SK-N-SH treated with all-trans-retinoic acid at 6 μM for 48 hours (cell line): Measurements from ENCODE around the gene UBXN2A.

ENCODE experiments used
- ATAC-seq: fragments of 200-7000 bp; cut with Tn5 transposase; 3 replicates; pipeline ENCODE4 v1.9.1; 2020; ENCODE audit warnings: mild to moderate bottlenecking, moderate library complexity
- ARNTL ChIP-seq: fragments of 450-650 bp; formaldehyde crosslinking; IDR thresholded peaks from 2 replicates; pipeline ENCODE4 v1.5.0; 2020; ENCODE audit warnings: low read depth, mild to moderate bottlenecking, moderate library complexity, borderline replicate concordance
- BACH2 ChIP-seq: fragments of 250-450 bp; sonication (Bioruptor Pico); IDR thresholded peaks from 2 replicates; pipeline ENCODE4 v1.9.0; 2021; ENCODE audit warnings: mild to moderate bottlenecking, borderline replicate concordance
- CSDC2 ChIP-seq: fragments of 250-450 bp; sonication (Bioruptor Pico); IDR thresholded peaks from 2 replicates; pipeline ENCODE4 v1.5.0; 2020; ENCODE audit warnings: mild to moderate bottlenecking, moderate library complexity
- ESRRG ChIP-seq: fragments of 250-450 bp; sonication (Bioruptor Pico); IDR thresholded peaks from 2 replicates; pipeline ENCODE4 v1.6.1; 2021; ENCODE audit warnings: mild to moderate bottlenecking
- GLIS3 ChIP-seq: fragments of 250-450 bp; sonication (Bioruptor Pico); IDR thresholded peaks from 2 replicates; pipeline ENCODE4 v1.5.0; 2020; ENCODE audit warnings: mild to moderate bottlenecking, moderate library complexity
- ISL1 ChIP-seq: fragments of 250-450 bp; sonication (Bioruptor Pico); IDR thresholded peaks from 2 replicates; pipeline ENCODE4 v2.1.2; 2022; ENCODE audit warnings: mild to moderate bottlenecking, moderate library complexity
- OSR1 ChIP-seq: fragments of 250-450 bp; sonication (Bioruptor Pico); IDR thresholded peaks from 2 replicates; pipeline ENCODE4 v1.8.0; 2022; ENCODE audit warnings: moderate library complexity, mild to moderate bottlenecking, inconsistent platforms
- PPARA ChIP-seq: fragments of 250-450 bp; sonication (Bioruptor Pico); IDR thresholded peaks from 2 replicates; pipeline ENCODE4 v1.5.0; 2020; ENCODE audit warnings: mild to moderate bottlenecking, borderline replicate concordance
- TCF4 ChIP-seq: fragments of 250-450 bp; sonication (Bioruptor Pico); IDR thresholded peaks from 2 replicates; pipeline ENCODE4 v1.8.0; 2021; ENCODE audit warnings: mild to moderate bottlenecking, moderate library complexity, borderline replicate concordance
- TOX ChIP-seq: fragments of 250-450 bp; sonication (Bioruptor Pico); IDR thresholded peaks from 2 replicates; pipeline ENCODE4 v1.8.0; 2021; ENCODE audit warnings: mild to moderate bottlenecking, moderate library complexity, borderline replicate concordance
- ZC3H10 ChIP-seq: fragments of 250-450 bp; sonication (Bioruptor Pico); IDR thresholded peaks from 2 replicates; pipeline ENCODE4 v1.5.1; 2021; ENCODE audit warnings: mild to moderate bottlenecking, moderate library complexity
- ZFP3 ChIP-seq: fragments of 250-450 bp; sonication (Bioruptor Pico); IDR thresholded peaks from 2 replicates; pipeline ENCODE4 v1.5.0; 2020; ENCODE audit warnings: mild to moderate bottlenecking, moderate library complexity
- ZFP30 ChIP-seq: fragments of 450-650 bp; formaldehyde crosslinking; IDR thresholded peaks from 2 replicates; pipeline ENCODE4 v1.5.0; 2022; ENCODE audit warnings: mild to moderate bottlenecking, moderate library complexity
- ZNF565 ChIP-seq: fragments of 450-650 bp; formaldehyde crosslinking; conservative IDR thresholded peaks from 2 replicates; pipeline ENCODE4 v1.5.0; 2020; ENCODE audit warnings: low read depth, mild to moderate bottlenecking, moderate library complexity
- ZNF70 ChIP-seq: fragments of 450-650 bp; formaldehyde crosslinking; IDR thresholded peaks from 2 replicates; pipeline ENCODE4 v1.5.0; 2020; ENCODE audit warnings: mild to moderate bottlenecking, moderate library complexity
- ZNF8 ChIP-seq: fragments of 450-650 bp; formaldehyde crosslinking; IDR thresholded peaks from 2 replicates; pipeline ENCODE4 v1.5.0; 2020; ENCODE audit warnings: mild to moderate bottlenecking, moderate library complexity
- TF ChIP-seq, protein P1 (sequence below): fragments of 250-450 bp; sonication (Bioruptor Pico); IDR thresholded peaks from 2 replicates; pipeline ENCODE4 v1.5.1; 2020; ENCODE audit warnings: low read depth, mild to moderate bottlenecking, moderate library complexity
- TF ChIP-seq, protein P2 (sequence below): fragments of 250-450 bp; sonication (Bioruptor Pico); IDR thresholded peaks from 2 replicates; pipeline ENCODE4 v1.5.1; 2021; ENCODE audit warnings: mild to moderate bottlenecking, moderate library complexity
- TF ChIP-seq, protein P3 (sequence below): fragments of 250-450 bp; sonication (Bioruptor Pico); IDR thresholded peaks from 2 replicates; pipeline ENCODE4 v1.5.0; 2020; ENCODE audit warnings: mild to moderate bottlenecking, moderate library complexity
- TF ChIP-seq, protein P4 (sequence below): fragments of 250-450 bp; sonication (Bioruptor Pico); IDR thresholded peaks from 2 replicates; pipeline ENCODE4 v1.8.0; 2020; ENCODE audit warnings: mild to moderate bottlenecking, moderate library complexity, borderline replicate concordance
- TF ChIP-seq, protein P5 (sequence below): fragments of 250-450 bp; sonication (Bioruptor Pico); IDR thresholded peaks from 2 replicates; pipeline ENCODE4 v1.8.0; 2021; ENCODE audit warnings: low read depth, mild to moderate bottlenecking, moderate library complexity, borderline replicate concordance

The UBXN2A gene

DNA sequence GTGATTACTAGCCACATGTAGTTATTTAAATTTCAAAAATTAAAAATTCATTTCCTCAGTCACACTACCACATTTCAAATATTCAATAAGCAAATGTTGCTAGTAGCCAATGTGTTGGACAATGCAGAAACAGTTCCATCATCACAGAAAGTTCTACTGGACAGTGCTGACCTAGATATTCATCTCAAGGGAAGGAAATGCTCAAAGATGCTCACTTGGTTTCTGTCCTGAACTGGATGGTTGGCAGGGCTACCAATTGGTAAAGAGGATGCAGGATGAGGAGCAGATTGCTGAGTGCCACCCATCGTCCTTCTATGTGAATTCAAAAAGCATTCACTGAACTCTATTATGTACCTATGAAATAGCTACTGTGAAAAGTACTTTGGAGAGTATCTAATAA is 6.0 kb upstream of the UBXN2A start (continued):
- TF ChIP-seq ZC3H10 (CRISPR knock-in tag), result no peak
- TF ChIP-seq BACH2 (CRISPR knock-in tag), result no peak
- TF ChIP-seq ZFP3, result no peak
- TF ChIP-seq ESRRG (CRISPR knock-in tag), result no peak

DNA sequence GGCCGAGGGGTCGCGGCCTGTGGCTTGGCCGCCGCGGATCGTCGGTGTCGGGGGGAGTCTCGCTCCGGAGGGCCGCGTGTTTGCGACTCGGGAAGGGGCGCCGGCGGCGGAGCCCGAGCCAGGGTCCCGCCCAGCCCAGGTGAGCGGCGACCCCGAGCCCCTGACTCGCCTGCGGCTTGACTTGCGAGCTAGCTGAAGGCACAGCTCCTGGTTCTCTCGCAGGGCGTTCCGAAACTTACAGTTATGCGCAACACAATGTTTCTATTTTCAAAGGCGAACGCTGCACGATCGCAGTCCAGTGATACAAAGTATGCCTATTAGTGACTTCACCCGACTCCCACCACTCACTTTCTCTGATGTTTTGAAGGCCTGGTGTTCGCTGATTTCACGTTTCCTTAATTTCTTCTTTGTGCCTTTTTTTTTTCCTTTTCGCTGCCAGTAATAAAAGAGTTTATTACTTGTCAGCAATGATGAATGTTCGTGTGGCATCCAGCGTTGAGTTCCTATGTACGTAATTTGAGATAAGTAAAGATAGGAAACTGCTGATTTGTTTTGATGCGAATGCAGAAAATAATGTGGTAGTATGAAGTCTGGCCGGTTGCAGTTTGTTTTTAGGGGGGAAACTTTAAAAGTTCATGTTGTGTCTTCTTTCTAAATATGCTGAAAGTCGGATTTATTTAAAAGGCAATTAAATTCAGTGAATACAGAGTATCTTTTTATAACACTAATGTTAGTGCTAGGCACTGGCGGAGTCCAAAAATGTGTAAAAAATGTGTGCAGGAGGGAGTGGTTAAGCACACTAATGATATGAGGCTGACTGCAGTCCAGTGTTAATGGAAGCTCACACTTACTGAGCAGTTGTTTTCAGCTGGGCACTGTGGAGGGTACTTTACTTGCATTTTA is 706 bp downstream of the UBXN2A start:
- peak; percentile 67 for ATAC-seq
- TF ChIP-seq, protein P1, sequence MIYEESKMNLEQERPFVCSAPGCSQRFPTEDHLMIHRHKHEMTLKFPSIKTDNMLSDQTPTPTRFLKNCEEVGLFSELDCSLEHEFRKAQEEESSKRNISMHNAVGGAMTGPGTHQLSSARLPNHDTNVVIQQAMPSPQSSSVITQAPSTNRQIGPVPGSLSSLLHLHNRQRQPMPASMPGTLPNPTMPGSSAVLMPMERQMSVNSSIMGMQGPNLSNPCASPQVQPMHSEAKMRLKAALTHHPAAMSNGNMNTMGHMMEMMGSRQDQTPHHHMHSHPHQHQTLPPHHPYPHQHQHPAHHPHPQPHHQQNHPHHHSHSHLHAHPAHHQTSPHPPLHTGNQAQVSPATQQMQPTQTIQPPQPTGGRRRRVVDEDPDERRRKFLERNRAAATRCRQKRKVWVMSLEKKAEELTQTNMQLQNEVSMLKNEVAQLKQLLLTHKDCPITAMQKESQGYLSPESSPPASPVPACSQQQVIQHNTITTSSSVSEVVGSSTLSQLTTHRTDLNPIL (CRISPR knock-in tag), result no peak
- TF ChIP-seq GLIS3 (CRISPR knock-in tag) (no peak), OSR1 (no peak), BACH2 (CRISPR knock-in tag) (no peak)

DNA sequence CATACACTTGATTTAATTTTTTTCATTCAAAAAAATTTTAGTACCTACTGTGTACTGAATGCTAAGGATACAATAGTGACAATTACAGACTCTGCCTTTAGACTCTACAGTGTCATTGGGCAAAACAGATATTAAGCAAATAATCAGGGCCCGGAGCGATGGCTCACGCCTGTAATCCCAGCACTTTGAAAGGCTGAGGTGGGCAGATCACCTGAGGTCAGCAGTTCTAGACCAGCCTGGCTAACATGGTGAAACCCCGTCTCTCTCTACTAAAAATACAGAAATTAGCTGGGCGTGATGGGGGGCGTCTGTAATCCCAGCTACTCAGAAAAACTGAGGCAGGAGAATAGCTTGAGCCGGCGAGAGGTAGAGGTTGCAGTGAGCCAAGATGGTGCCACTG is 1.4 kb downstream of the UBXN2A start:
- no peak for ATAC-seq
- no peak for TF ChIP-seq ZC3H10 (CRISPR knock-in tag)
- no peak for TF ChIP-seq ZFP3
- TF ChIP-seq PPARA (CRISPR knock-in tag), result no peak
- TF ChIP-seq ZFP30 (CRISPR knock-in tag), result no peak
- TF ChIP-seq, protein P2, sequence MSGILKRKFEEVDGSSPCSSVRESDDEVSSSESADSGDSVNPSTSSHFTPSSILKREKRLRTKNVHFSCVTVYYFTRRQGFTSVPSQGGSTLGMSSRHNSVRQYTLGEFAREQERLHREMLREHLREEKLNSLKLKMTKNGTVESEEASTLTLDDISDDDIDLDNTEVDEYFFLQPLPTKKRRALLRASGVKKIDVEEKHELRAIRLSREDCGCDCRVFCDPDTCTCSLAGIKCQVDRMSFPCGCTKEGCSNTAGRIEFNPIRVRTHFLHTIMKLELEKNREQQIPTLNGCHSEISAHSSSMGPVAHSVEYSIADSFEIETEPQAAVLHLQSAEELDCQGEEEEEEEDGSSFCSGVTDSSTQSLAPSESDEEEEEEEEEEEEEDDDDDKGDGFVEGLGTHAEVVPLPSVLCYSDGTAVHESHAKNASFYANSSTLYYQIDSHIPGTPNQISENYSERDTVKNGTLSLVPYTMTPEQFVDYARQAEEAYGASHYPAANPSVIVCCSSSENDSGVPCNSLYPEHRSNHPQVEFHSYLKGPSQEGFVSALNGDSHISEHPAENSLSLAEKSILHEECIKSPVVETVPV, result no peak
- TF ChIP-seq CSDC2 (CRISPR knock-in tag), result no peak
- TF ChIP-seq ZNF565 (CRISPR knock-in tag), result no peak
- TF ChIP-seq, all 23 proteins: peak for 0

DNA sequence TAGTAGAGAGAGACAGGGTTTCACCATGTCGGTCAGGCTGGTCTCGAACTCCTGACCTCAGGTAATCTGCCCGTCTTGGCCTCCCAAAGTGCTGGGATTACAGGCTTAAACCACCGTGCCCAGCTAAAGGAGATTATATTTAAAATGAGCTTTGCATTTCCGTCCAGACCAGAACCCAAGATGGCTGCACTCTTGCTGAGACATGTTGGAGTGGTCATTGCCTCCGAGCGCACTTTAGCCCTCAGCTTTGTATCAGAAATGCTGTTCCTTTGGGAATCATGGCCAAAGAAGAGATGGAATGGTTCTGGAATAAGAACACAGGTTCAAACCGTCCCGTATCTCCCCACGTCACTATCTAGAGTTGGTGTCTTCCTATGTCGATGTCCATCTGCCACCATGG is 3.4 kb downstream of the UBXN2A start:
- TF ChIP-seq, protein P3, sequence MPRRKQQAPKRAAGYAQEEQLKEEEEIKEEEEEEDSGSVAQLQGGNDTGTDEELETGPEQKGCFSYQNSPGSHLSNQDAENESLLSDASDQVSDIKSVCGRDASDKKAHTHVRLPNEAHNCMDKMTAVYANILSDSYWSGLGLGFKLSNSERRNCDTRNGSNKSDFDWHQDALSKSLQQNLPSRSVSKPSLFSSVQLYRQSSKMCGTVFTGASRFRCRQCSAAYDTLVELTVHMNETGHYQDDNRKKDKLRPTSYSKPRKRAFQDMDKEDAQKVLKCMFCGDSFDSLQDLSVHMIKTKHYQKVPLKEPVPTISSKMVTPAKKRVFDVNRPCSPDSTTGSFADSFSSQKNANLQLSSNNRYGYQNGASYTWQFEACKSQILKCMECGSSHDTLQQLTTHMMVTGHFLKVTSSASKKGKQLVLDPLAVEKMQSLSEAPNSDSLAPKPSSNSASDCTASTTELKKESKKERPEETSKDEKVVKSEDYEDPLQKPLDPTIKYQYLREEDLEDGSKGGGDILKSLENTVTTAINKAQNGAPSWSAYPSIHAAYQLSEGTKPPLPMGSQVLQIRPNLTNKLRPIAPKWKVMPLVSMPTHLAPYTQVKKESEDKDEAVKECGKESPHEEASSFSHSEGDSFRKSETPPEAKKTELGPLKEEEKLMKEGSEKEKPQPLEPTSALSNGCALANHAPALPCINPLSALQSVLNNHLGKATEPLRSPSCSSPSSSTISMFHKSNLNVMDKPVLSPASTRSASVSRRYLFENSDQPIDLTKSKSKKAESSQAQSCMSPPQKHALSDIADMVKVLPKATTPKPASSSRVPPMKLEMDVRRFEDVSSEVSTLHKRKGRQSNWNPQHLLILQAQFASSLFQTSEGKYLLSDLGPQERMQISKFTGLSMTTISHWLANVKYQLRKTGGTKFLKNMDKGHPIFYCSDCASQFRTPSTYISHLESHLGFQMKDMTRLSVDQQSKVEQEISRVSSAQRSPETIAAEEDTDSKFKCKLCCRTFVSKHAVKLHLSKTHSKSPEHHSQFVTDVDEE (CRISPR knock-in tag), result no peak
- TF ChIP-seq ZNF8 (CRISPR knock-in tag) (no peak), TOX (CRISPR knock-in tag) (no peak), ZNF70 (CRISPR knock-in tag) (no peak), BACH2 (CRISPR knock-in tag) (no peak), GLIS3 (CRISPR knock-in tag) (no peak), ISL1 (CRISPR knock-in tag) (no peak), ZFP3 (no peak), ZNF565 (CRISPR knock-in tag) (no peak), PPARA (CRISPR knock-in tag) (no peak), CSDC2 (CRISPR knock-in tag) (no peak)
- TF ChIP-seq, protein P2, result no peak
- no peak for ATAC-seq

DNA sequence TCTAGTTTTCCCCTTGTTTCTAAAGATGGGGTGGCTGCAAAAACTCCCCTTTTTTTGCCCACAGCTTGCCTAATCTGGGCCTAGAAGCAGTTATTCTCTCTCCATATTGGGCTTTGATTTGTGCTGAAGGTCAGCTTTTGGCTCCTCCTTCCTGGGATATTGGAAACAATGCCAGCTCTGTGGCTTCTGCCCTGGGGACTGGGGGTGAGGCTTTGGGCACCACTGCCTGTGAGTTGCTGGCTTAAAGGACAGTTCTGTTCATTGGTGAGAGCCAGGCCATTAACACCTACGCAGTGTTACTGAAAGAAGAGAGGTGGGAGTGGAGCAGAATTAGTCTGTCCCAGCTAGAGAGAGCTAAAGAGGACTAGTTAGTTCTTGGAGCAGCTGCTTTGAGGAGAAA is 4.3 kb downstream of the UBXN2A start:
- ATAC-seq, result no peak
- TF ChIP-seq, protein P1 (CRISPR knock-in tag), result no peak
- TF ChIP-seq TCF4 (CRISPR knock-in tag), result no peak
- TF ChIP-seq, protein P4, sequence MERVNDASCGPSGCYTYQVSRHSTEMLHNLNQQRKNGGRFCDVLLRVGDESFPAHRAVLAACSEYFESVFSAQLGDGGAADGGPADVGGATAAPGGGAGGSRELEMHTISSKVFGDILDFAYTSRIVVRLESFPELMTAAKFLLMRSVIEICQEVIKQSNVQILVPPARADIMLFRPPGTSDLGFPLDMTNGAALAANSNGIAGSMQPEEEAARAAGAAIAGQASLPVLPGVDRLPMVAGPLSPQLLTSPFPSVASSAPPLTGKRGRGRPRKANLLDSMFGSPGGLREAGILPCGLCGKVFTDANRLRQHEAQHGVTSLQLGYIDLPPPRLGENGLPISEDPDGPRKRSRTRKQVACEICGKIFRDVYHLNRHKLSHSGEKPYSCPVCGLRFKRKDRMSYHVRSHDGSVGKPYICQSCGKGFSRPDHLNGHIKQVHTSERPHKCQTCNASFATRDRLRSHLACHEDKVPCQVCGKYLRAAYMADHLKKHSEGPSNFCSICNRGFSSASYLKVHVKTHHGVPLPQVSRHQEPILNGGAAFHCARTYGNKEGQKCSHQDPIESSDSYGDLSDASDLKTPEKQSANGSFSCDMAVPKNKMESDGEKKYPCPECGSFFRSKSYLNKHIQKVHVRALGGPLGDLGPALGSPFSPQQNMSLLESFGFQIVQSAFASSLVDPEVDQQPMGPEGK (CRISPR knock-in tag), result no peak
- TF ChIP-seq ESRRG (CRISPR knock-in tag), result no peak
- no peak for TF ChIP-seq ZNF8 (CRISPR knock-in tag)
- TF ChIP-seq ZFP3, result no peak
- TF ChIP-seq ARNTL (CRISPR knock-in tag), result no peak
- TF ChIP-seq ISL1 (CRISPR knock-in tag), result no peak
- TF ChIP-seq, protein P5, sequence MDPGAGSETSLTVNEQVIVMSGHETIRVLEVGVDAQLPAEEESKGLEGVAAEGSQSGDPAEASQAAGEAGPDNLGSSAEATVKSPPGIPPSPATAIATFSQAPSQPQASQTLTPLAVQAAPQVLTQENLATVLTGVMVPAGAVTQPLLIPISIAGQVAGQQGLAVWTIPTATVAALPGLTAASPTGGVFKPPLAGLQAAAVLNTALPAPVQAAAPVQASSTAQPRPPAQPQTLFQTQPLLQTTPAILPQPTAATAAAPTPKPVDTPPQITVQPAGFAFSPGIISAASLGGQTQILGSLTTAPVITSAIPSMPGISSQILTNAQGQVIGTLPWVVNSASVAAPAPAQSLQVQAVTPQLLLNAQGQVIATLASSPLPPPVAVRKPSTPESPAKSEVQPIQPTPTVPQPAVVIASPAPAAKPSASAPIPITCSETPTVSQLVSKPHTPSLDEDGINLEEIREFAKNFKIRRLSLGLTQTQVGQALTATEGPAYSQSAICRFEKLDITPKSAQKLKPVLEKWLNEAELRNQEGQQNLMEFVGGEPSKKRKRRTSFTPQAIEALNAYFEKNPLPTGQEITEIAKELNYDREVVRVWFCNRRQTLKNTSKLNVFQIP (CRISPR knock-in tag), result no peak
